Transverse colon (tissue), 4 donors: ENCODE data around the gene PARVA.

Source experiments
- EP300 ChIP-seq: sonication (generic); formaldehyde crosslinking; IDR thresholded peaks from one replicate; pipeline ENCODE4 v1.6.1; 2017; ENCODE audit warnings: antibody characterized with exemption, low read depth
- POLR2A ChIP-seq: fragments of 450-650 bp; IDR thresholded peaks from one replicate; pipeline ENCODE4 v1.6.1; 2016; ENCODE audit warnings: antibody characterized with exemption, mild to moderate bottlenecking, moderate library complexity
- POLR2AphosphoS5 ChIP-seq, 3 donors: sonication (generic); formaldehyde crosslinking; IDR thresholded peaks; one replicate each; pipeline ENCODE4 v1.6.1; 2016; ENCODE audit warnings: antibody characterized with exemption in 3 of 3
- TF ChIP-seq, protein P1 (sequence below), 5 experiments: fragments of 200-600 bp in 3 of 5; fragments of 450-650 bp in 2 of 5; sonication (generic) in 3 of 5; IDR thresholded peaks; 1 replicate in 2 of 5; 2 replicates in 3 of 5; pipeline ENCODE4 v1.5.1; 2016 to 2017; ENCODE audit warnings: antibody characterized with exemption in 5 of 5, inconsistent platforms in 3 of 5, mild to moderate bottlenecking in 2 of 5, moderate library complexity in 1 of 5

DNA sequence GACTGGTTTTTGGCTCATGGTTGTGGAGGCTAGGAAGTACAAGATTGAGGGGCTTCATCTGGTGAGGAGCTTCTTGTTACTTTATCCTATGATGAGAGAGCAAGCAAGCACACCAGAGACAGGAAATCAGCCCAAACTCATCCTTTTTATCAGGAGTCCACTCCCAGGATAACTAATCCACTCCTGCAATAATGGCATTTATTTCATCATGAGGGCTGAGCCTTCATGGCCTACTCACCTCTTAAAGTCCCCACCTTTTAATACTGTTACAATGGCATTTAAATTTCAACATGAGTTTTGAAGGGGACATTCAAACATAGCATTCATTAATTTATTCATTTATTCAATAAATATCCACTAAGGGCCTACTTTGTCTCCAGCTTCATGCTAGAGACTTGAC, 60.9 kb downstream of the PARVA start:
- TF ChIP-seq, protein P1, sequence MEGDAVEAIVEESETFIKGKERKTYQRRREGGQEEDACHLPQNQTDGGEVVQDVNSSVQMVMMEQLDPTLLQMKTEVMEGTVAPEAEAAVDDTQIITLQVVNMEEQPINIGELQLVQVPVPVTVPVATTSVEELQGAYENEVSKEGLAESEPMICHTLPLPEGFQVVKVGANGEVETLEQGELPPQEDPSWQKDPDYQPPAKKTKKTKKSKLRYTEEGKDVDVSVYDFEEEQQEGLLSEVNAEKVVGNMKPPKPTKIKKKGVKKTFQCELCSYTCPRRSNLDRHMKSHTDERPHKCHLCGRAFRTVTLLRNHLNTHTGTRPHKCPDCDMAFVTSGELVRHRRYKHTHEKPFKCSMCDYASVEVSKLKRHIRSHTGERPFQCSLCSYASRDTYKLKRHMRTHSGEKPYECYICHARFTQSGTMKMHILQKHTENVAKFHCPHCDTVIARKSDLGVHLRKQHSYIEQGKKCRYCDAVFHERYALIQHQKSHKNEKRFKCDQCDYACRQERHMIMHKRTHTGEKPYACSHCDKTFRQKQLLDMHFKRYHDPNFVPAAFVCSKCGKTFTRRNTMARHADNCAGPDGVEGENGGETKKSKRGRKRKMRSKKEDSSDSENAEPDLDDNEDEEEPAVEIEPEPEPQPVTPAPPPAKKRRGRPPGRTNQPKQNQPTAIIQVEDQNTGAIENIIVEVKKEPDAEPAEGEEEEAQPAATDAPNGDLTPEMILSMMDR (IDR thresholded peaks at IDR 0.05) = no peak
- TF ChIP-seq POLR2A (no peak), EP300 (no peak), POLR2AphosphoS5 (IDR thresholded peaks at IDR 0.05) (no peak)
